Ishikawa (cell line): ENCODE data around the gene ABR.

ENCODE experiments used
- CEBPB ChIP-seq: IDR thresholded peaks from 2 replicates; pipeline ENCODE4 v1.6.1; 2012
- EGR1 ChIP-seq: IDR thresholded peaks from 2 replicates; pipeline ENCODE4 v1.6.1; 2012
- EP300 ChIP-seq: IDR thresholded peaks from 2 replicates; pipeline ENCODE4 v1.6.1; 2012; ENCODE audit warnings: borderline replicate concordance
- RAD21 ChIP-seq: IDR thresholded peaks from 2 replicates; pipeline ENCODE4 v1.6.1; 2012; ENCODE audit warnings: low read depth
- TAF1 ChIP-seq: IDR thresholded peaks from 2 replicates; pipeline ENCODE4 v1.6.1; 2012; ENCODE audit warnings: low read depth, mild to moderate bottlenecking
- TF ChIP-seq, protein P1 (sequence below): IDR thresholded peaks from 2 replicates; pipeline ENCODE4 v1.6.1; 2012

GRCh38 chr17:987931-988330 is 191.8 kb downstream of the ABR start:
- TF ChIP-seq CEBPB (no peak), EGR1 (no peak), TAF1 (no peak), EP300 (no peak), RAD21 (no peak)
- TF ChIP-seq, protein P1, sequence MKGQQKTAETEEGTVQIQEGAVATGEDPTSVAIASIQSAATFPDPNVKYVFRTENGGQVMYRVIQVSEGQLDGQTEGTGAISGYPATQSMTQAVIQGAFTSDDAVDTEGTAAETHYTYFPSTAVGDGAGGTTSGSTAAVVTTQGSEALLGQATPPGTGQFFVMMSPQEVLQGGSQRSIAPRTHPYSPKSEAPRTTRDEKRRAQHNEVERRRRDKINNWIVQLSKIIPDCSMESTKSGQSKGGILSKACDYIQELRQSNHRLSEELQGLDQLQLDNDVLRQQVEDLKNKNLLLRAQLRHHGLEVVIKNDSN = no peak
